ENCODE data around the gene WDR1. TPM values are rescaled to one million over a fixed set of nuclear protein-coding genes. Genes with fewer than 3 reads are reported as not detected.

The WDR1 gene
- total RNA-seq, 1 experiment from 2014 or later: 227 TPM

DNA sequence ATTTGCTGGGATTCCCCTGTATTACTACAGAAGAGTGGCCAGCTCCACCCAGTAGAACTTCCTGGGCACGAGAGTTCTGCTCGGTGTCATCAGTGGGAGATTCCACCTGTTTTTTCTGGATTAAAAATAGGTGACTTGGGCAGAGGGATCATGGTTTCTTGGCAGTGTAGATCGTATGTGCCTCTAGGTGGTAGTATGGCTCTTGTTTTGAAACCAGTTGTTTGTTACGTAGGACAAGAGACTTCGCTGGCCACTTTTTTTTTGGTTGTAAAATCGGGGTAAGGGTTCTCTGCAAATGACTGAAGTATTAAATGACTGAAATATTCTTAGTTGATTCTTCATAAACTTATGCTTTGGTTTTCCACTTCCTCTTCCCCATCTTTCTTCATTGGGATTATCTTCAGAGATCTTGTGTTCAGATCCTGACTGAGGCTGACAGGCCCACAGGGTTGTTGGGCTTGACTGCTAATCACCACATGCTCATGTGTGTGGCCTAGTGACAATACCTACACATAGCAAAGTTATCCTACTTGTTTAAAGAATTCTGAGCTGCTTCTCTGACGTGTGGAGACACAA lies 43.8 kb upstream of the WDR1 start:
- H3K27me3 ChIP-seq (replicated peaks; ENCODE audit: insufficient read depth, low read depth, low read length, poor library complexity): peaks cover 20% of the 10 kb centered on the region
- H3K4me3 ChIP-seq (ENCODE audit: low read depth, low read length, poor library complexity, severe bottlenecking): no peak overlapping the region
- POLR2A ChIA-PET (ENCODE audit: low non-redundant PET): no interaction called here
- intact Hi-C loops (cut with micrococcal nuclease; ENCODE audit: unreplicated experiment): no loop called here
- no peak for DNase-seq (ENCODE audit: low spot score)
- CTCF ChIA-PET: no interaction called here
- TF ChIP-seq EZH2 (IDR thresholded peaks at IDR 0.05; ENCODE audit: borderline replicate concordance, low read depth, low read length, poor library complexity, severe bottlenecking): no peak
- TF ChIP-seq, protein P1, sequence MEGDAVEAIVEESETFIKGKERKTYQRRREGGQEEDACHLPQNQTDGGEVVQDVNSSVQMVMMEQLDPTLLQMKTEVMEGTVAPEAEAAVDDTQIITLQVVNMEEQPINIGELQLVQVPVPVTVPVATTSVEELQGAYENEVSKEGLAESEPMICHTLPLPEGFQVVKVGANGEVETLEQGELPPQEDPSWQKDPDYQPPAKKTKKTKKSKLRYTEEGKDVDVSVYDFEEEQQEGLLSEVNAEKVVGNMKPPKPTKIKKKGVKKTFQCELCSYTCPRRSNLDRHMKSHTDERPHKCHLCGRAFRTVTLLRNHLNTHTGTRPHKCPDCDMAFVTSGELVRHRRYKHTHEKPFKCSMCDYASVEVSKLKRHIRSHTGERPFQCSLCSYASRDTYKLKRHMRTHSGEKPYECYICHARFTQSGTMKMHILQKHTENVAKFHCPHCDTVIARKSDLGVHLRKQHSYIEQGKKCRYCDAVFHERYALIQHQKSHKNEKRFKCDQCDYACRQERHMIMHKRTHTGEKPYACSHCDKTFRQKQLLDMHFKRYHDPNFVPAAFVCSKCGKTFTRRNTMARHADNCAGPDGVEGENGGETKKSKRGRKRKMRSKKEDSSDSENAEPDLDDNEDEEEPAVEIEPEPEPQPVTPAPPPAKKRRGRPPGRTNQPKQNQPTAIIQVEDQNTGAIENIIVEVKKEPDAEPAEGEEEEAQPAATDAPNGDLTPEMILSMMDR (conservative IDR thresholded peaks at IDR 0.05; ENCODE audit: low read depth, low read length): peak; percentile 28; the same call in 1 of the 2 replicates
- H3K4me1 ChIP-seq (ENCODE audit: insufficient read depth, low read length, poor library complexity, severe bottlenecking): no peaks in the 10 kb centered on the region
- no peak overlapping the region for H3K27ac ChIP-seq (ENCODE audit: low read depth, low read length, poor library complexity, severe bottlenecking)
- no peaks in the 10 kb centered on the region for H3K9me3 ChIP-seq (ENCODE audit: low read depth, low read length, poor library complexity, severe bottlenecking)
- no TSS peak for BruUV-seq (replicated peaks)
- no peaks in the 10 kb centered on the region for H3K36me3 ChIP-seq (ENCODE audit: insufficient read depth, low read length, poor library complexity, severe bottlenecking)

DNA sequence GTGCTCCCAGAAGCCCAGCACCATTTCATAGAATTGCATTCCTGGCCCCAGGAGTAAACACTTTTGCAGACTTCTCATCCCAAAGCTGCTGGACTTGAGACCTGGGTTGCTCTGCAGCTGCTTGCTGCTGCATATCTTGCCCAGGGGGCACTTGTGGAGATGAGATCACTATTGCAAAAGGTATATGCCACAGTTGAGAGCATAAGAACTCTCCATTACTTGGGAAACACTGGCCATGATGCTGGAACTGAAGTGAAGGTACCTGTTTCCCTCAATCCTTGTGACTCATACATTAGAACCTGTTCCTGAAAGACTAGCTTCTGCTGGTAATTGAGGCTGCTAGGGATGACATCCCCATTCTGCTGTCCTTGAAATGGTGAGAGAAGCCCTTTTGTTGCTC lies 43.1 kb upstream of the WDR1 start:
- no peaks in the 10 kb centered on the region for H3K4me1 ChIP-seq (ENCODE audit: insufficient read depth, low read length, poor library complexity, severe bottlenecking)
- no peak overlapping the region for H3K4me3 ChIP-seq (ENCODE audit: low read depth, low read length, poor library complexity, severe bottlenecking)
- peaks cover 25% of the 10 kb centered on the region for H3K27me3 ChIP-seq (replicated peaks; ENCODE audit: insufficient read depth, low read depth, low read length, poor library complexity)
- H3K27ac ChIP-seq (ENCODE audit: low read depth, low read length, poor library complexity, severe bottlenecking): no peak overlapping the region
- ChIA-PET CTCF (no interaction called here), POLR2A (ENCODE audit: low non-redundant PET) (no interaction called here)
- intact Hi-C loops (cut with micrococcal nuclease; ENCODE audit: unreplicated experiment): loop anchor here (5.0 kb wide), 1 partner anchor 397 kb away; no protein-coding TSS in a partner anchor
- DNase-seq (ENCODE audit: low spot score): no peak
- no peaks in the 10 kb centered on the region for H3K36me3 ChIP-seq (ENCODE audit: insufficient read depth, low read length, poor library complexity, severe bottlenecking)
- TF ChIP-seq, protein P1 (conservative IDR thresholded peaks at IDR 0.05; ENCODE audit: low read depth, low read length): no peak
- TF ChIP-seq EZH2 (IDR thresholded peaks at IDR 0.05; ENCODE audit: borderline replicate concordance, low read depth, low read length, poor library complexity, severe bottlenecking): no peak
- no peaks in the 10 kb centered on the region for H3K9me3 ChIP-seq (ENCODE audit: low read depth, low read length, poor library complexity, severe bottlenecking)
- no TSS peak for BruUV-seq (replicated peaks)

DNA sequence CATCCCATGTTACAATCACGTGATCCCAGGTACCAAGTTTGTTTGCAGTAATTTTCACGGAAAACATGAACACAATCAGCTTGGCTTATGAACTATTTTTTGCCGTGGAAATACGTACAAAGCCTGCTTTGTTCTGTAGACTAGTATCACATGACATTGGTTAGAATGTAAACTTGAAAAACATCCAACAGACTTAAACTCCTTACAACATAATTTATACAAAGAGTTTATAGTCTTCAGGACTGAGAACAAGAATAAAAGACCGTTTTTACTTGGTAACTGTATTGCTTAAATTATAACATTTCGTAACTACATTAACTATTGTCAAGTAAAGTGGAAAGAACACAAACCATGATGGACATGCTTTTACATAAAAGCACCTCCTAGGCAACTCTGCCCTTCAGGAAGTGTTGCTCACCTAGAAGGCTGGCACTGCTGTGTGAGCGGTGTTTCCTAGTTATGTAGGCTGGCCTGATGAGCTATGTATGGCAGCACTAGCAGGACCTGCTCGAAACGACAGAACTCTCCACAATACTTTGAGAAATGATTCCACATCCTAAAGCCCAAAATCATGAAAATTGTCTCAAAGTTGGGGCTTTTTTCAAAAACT lies 41.8 kb upstream of the WDR1 start:
- H3K4me1 ChIP-seq (ENCODE audit: insufficient read depth, low read length, poor library complexity, severe bottlenecking): no peaks in the 10 kb centered on the region
- CTCF ChIA-PET: interaction anchor here (0.6 to 0.9 kb wide), 4 partner anchors 132 to 380 kb away, joined by 3 to 4 read pairs (median 3); no protein-coding TSS in a partner anchor
- H3K27me3 ChIP-seq (replicated peaks; ENCODE audit: insufficient read depth, low read depth, low read length, poor library complexity): peaks cover 34% of the 10 kb centered on the region
- H3K9me3 ChIP-seq (ENCODE audit: low read depth, low read length, poor library complexity, severe bottlenecking): no peaks in the 10 kb centered on the region
- H3K4me3 ChIP-seq (ENCODE audit: low read depth, low read length, poor library complexity, severe bottlenecking): no peak overlapping the region
- no peaks in the 10 kb centered on the region for H3K36me3 ChIP-seq (ENCODE audit: insufficient read depth, low read length, poor library complexity, severe bottlenecking)
- intact Hi-C loops (cut with micrococcal nuclease; ENCODE audit: unreplicated experiment): loop anchor here (5.0 kb wide), 1 partner anchor 396 kb away; no protein-coding TSS in a partner anchor
- no peak for DNase-seq (ENCODE audit: low spot score)
- BruUV-seq (replicated peaks): no TSS peak
- TF ChIP-seq EZH2 (IDR thresholded peaks at IDR 0.05; ENCODE audit: borderline replicate concordance, low read depth, low read length, poor library complexity, severe bottlenecking): no peak
- POLR2A ChIA-PET (ENCODE audit: low non-redundant PET): no interaction called here
- H3K27ac ChIP-seq (ENCODE audit: low read depth, low read length, poor library complexity, severe bottlenecking): no peak overlapping the region
